ENCODE data around the gene C1QBP.

GRCh38 chr17:5464717-5465507 is 26.0 kb upstream of the C1QBP start:
- TF ChIP-seq, protein P1, sequence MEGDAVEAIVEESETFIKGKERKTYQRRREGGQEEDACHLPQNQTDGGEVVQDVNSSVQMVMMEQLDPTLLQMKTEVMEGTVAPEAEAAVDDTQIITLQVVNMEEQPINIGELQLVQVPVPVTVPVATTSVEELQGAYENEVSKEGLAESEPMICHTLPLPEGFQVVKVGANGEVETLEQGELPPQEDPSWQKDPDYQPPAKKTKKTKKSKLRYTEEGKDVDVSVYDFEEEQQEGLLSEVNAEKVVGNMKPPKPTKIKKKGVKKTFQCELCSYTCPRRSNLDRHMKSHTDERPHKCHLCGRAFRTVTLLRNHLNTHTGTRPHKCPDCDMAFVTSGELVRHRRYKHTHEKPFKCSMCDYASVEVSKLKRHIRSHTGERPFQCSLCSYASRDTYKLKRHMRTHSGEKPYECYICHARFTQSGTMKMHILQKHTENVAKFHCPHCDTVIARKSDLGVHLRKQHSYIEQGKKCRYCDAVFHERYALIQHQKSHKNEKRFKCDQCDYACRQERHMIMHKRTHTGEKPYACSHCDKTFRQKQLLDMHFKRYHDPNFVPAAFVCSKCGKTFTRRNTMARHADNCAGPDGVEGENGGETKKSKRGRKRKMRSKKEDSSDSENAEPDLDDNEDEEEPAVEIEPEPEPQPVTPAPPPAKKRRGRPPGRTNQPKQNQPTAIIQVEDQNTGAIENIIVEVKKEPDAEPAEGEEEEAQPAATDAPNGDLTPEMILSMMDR (IDR thresholded peaks at IDR 0.05; ENCODE audit: low read length), result no peak
- TF ChIP-seq EZH2 (IDR thresholded peaks at IDR 0.05; ENCODE audit: borderline replicate concordance, low read length), result no peak
